Measurements from ENCODE around the gene ZNF181.
"Not testable (repeated sequence)": the region's sequence is repeated elsewhere in the genome, so short reads cannot be mapped to it uniquely, and the experiment has no call there.

ZNF181 gene

GRCh38 chr19:34733746-34734536, at the start of gene ZNF181:
Gene ZNF181 (plus strand): TSS chr19:34734243. CDS start chr19:34735038, 795 bp downstream.
- peak; percentile 87 to 88 for DNase-seq

- not testable (repeated sequence) for DNase-seq
Observed at GRCh38 chr19:34685266-34685665, 48.8 kb upstream of the ZNF181 start.

DNA sequence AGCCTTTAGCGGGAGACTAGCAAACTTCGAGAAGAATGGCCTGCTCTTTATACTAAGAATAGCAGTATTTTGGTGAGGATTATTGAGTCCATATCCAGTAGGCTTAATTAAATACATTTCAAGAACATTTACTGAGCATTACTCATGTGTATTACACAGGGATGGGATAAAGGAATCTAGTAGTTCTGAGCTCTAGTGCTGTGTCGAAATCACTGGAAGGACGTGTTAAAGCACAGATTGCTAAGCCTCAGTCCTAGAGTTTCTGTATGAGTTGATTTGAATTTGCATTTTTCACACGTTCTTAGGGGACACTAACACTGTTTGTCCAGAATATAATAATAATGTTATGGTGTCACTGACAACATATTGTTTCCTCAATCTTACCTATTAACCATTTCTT, 47.6 kb upstream of the ZNF181 start:
- no peak for DNase-seq

- no peak for DNase-seq
Observed at GRCh38 chr19:34687348-34687747, 46.7 kb upstream of the ZNF181 start.

- no peak for DNase-seq
Observed at GRCh38 chr19:34688592-34688991, 45.5 kb upstream of the ZNF181 start.

DNA sequence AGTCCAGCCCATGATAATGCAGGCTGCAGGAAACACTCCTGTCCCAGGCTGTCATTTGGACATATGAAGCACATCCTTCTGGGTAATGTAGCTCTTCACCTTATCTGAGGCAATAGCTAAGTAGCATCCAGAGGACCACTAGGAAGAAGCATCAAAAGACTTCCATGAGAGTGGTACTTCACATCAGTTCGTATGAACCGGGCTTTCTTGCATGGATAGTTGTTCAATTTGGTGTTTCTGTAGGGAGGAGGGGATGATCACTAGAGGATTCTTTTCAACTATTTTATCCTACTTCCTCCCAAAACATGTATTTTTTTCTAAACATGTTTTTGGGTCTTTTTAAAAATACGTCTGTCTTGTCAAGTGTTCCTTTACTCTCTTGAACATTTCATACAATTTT, 43.7 kb upstream of the ZNF181 start:
- no peak for DNase-seq

DNA sequence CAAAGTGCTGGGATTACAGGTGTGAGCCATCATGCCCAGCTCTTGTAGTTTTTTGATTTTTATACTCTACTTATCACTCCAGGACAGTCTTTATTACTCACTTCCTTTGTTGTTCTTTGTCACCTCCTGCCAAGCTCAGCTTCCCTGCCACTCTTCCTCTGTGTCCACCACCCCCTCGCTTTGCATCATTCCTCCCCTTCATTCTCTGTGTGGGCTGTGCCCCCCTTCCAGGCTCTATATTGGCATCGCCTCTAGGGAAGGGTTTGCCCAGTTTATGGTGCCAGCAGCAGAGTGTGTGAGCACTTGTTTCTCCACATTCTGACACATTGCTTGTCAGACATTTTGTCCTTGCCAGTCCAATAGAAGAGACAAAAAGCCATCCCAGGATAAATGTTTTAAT, 41.5 kb upstream of the ZNF181 start:
- DNase-seq: no peak

DNA sequence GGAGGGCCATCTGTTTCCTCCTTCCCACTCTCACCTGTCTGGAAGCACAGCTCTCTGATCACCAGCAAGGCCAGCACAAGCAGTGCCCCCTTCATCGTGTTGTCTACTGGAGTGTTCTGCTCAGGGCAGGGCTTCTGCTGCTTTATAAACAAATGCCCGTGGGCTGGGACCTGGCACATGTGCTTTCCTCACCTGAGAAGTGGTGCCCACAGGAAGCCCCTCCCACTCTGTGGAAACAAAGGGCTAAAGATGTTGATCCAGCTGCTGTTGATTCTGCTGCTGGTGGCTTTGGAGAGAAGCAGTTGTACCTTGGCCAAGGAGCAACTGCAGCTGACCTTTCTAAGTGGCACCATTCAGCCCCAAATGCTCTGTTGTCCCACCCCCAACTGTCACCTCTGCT, 26.4 kb upstream of the ZNF181 start:
- DNase-seq: no peak

GRCh38 chr19:34711890-34712289, 22.2 kb upstream of the ZNF181 start:
- no peak for DNase-seq

DNA sequence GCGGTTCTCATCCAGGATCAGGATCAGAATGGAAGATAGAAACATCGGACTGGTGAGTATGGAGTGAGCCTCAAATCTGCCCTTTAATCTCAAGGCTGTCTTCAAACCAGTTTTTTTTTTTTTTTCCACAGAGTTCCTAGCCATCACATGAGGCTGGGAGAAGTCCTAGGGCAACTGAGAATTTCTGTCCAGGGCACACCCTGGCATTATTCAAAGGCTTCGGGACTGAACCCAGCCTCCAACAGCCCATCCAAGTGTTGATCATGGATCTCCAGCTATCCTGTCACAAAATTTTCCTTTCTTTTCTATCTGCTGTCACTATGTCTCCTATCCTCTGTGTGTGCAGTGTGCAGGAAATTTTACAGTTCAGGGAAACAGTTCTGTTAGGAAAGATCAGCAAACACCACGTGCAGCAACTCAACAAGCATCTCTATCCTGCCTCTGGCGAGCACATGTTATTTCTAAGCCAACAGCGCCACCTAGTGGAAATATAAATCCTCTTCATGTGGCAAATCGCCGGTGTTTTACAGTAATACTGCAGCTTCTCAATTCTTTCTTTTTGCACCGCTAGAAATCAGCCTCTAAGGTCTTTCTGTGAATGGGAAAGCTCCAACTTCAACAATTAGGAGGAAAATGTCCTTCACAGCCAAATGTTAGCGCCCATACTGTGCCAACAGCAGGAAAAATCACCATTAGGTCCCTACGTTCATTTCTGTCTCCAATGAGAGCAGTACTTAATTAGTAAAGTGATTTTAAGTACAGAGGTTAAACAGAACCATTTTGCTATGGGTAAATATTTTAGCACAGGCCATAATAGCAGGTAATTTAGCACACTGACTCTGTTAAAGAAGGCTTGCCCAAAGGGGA, 21.4 kb upstream of the ZNF181 start:
- DNase-seq: peak; percentile 35 to 50

DNA sequence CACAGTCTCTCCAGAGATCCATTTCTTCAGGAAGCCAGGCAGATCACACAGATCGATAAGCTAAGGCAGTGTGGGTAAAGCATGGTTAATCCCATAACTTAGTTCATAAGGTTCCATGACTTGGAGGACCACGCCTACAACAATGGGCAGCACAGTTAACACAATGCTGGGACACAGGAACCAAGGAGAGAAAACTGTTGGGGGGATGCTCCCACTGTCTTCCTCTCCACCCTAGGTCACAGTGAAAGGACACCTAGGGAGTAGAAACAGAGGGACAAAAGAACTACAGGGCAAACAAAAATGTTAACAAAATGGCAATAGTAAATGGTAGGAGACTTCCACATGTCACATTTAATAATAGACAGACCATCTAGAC, 20.8 kb upstream of the ZNF181 start:
- DNase-seq: no peak

DNA sequence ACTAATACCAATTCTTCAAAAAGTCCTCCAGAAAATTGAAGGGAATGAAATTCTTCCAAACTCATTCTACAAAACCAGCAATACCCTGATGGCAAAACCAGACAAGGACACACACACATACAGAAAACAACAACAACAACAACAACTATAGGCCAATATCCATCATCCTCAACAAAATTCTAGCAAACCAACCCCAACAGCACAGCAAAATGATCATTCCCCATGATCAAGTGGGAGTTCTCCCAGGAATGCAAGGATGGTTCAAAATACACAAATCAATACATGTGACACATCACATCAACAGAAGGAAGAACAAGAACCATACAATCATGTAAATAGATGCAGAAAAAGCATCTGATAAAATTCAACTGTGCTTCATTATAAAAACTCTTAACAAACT, 18.7 kb upstream of the ZNF181 start:
- DNase-seq: no peak

DNA sequence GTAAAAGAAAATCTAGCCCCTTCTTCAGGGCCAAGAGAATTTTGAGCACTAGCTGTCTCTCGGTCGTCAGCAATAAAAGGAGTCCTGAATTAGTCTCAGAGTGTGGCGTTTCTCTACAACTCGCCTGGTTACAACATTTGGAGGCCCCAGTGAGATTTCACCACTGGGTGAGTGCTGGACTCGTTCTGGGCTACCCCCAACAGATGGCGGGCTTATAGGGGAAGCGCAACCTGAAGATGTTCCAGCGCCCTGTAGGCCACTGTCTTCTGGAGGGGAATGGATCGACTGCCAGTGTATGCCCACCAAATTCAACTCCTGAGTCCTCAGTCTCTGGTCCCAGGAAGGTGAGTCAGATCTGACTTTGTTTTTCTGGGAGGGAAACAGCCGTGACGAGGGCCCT, 11.7 kb upstream of the ZNF181 start:
- DNase-seq: no peak

DNA sequence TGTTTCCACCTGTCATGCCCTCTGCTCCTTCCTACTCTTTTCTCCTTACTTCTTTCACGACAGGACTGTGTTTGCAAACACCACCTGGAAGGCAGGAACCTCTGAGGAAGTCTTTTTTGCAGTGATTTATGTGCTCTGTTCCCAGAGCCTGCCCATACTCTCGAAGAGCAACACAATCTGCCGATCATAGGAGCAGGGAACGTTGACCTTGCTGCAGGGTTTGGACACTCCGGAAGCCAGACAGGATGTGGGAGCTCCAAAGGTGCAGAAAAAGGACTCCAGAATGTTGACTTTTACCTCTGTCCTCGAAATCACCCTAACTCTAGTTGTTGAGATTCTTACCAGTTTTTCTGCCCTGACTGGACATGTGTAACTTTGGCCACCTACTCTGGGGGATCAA, 8.6 kb upstream of the ZNF181 start:
- DNase-seq: no peak

DNA sequence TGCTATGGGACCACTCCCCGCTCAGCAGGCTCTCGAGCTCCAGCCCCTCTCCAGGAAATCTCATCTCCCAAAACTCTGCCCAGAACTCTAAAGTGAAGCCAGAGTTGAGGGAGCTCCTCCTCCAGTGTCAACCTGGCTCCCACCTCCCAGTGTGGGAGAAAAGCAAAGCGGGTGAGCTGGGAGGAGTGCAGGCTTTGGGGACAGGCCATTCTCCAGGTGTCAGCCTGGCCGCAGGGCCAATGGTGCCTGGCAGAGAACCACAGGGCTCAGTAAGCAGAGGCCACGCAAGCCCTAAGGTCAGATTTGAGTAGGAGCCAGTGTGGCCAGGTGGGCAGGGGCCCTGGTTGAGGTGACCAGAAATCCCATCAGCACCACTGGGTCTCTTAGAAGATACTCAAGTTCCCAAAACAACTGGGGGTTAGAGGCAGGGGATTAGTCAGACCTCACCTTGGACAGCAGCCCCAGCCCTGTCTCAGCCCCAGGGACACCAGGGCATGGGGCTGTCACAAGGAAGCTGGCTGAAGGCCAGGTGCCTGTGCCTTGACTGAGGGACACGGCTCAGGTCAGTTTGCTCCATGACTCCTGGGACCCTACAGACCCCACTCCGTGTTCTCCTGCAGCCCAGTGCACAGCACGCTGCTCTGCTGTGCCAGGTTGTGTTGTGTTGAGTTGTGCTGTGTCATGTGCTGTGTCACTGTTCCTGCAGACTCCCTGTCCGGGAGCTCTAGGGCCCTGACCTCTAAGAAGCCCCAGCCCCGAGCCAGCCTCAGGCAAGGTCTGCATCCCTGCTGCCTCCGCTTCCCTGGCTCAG, 2.8 kb upstream of the ZNF181 start:
- no peak for DNase-seq

- no peak for DNase-seq
Observed at GRCh38 chr19:34731964-34732363, 2.1 kb upstream of the ZNF181 start.

GRCh38 chr19:34732612-34733211, 1.3 kb upstream of the ZNF181 start:
- peak in 1 of 2 experiments; percentile 20 for DNase-seq

GRCh38 chr19:34733266-34733745, 737 bp upstream of the ZNF181 start:
- DNase-seq: no peak

GRCh38 chr19:34734537-34735103, 577 bp downstream of the ZNF181 start:
- peak in 1 of 2 experiments; percentile 19 for DNase-seq

- DNase-seq: no peak
Observed at GRCh38 chr19:34744896-34745690, 11.1 kb downstream of the ZNF181 start.

GRCh38 chr19:34757441-34757840, 23.4 kb downstream of the ZNF181 start:
- no peak for DNase-seq

Data from activated T-cell treated with anti-CD3 and anti-CD28 coated beads, Interleukin-2, amount 50 U/mL, for 48 hours (primary cell).